Caco-2 (cell line): ENCODE data around the gene GDF10. TPM values are rescaled to one million over a fixed set of nuclear protein-coding genes. Genes with fewer than 3 reads are reported as not detected.

Experiments used
- BruUV-seq: library from RNA; stranded (reverse); fragments of 400-500 nt; replicated peaks from 2 replicates; lab custom pipeline; 2021; lab: Mats Ljungman, UMichigan
- CTCF ChIA-PET: fragments of 300-600 bp; sonication (Branson Sonifier 250); formaldehyde crosslinking; loops from one replicate; lab custom pipeline; 2022; ENCODE audit warnings: antibody characterized with exemption; lab: Charles Lee
- POLR2A ChIA-PET: fragments of 300-600 bp; sonication (Branson Sonifier 250); formaldehyde crosslinking; loops from one replicate; lab custom pipeline; 2022; ENCODE audit warnings: antibody characterized with exemption; lab: Charles Lee
- DNase-seq, 2 experiments: peaks; one replicate each; pipeline versions ENCODE4 v3.0.0 to v3.0.0-alpha.2; 2020 to 2022
- H3K27me3 ChIP-seq: replicated peaks from 2 replicates; pipeline ENCODE4 v1.6.0; 2011; ENCODE audit warnings: low read length; ENCODE audit not compliant: control insufficient read depth, insufficient read depth
- H3K36me3 ChIP-seq: 2 replicates; pipeline ENCODE4 v1.5.1; 2011; ENCODE audit warnings: low read length; ENCODE audit not compliant: control insufficient read depth, insufficient read depth
- H3K4me1 ChIP-seq: fragments of 250-450 bp; sonication (Bioruptor Pico); 2 replicates; pipeline ENCODE4 v1.5.1; 2020; ENCODE audit warnings: mild to moderate bottlenecking
- H3K4me3 ChIP-seq: 2 replicates; pipeline ENCODE4 v1.5.1; 2011; ENCODE audit warnings: low read depth, mild to moderate bottlenecking, control low read depth, low read length
- H3K9me3 ChIP-seq: fragments of 250-450 bp; sonication (Bioruptor Pico); 2 replicates; pipeline ENCODE4 v1.5.1; 2020; ENCODE audit warnings: mild to moderate bottlenecking, moderate library complexity
- H3K27ac Mint-ChIP-seq: one replicate; pipeline ENCODE4 v1.8.0; 2022; ENCODE audit warnings: mixed read lengths; ENCODE audit not compliant: unreplicated experiment
- H3K27me3 Mint-ChIP-seq: one replicate; pipeline ENCODE4 v1.8.0; 2022; ENCODE audit warnings: mixed read lengths; ENCODE audit not compliant: insufficient read depth, unreplicated experiment
- H3K36me3 Mint-ChIP-seq: one replicate; pipeline ENCODE4 v1.8.0; 2022; ENCODE audit warnings: mild to moderate bottlenecking, mixed read lengths; ENCODE audit not compliant: insufficient read depth, unreplicated experiment
- H3K4me1 Mint-ChIP-seq: one replicate; pipeline ENCODE4 v1.8.0; 2022; ENCODE audit warnings: low read depth, mixed read lengths; ENCODE audit not compliant: unreplicated experiment
- H3K4me3 Mint-ChIP-seq: one replicate; pipeline ENCODE4 v1.8.0; 2022; ENCODE audit warnings: mild to moderate bottlenecking, moderate library complexity, mixed read lengths; ENCODE audit not compliant: unreplicated experiment
- H3K9me3 Mint-ChIP-seq: one replicate; pipeline ENCODE4 v1.8.0; 2022; ENCODE audit warnings: mixed read lengths; ENCODE audit not compliant: unreplicated experiment
- intact Hi-C: fragments of 100-400 bp; cut with micrococcal nuclease; formaldehyde crosslinking; loops from one replicate; pipeline ENCODE4 v1.10.0; 2022; ENCODE audit not compliant: unreplicated experiment
- total RNA-seq: library from RNA; stranded (reverse); gene quantifications from 2 replicates; pipeline ENCODE4 v1.2.3, GENCODE V29; 2022
- TF ChIP-seq, protein P1 (sequence below), 2 experiments: fragments of 200-600 bp in 1 of 2; IDR thresholded peaks; 1 replicate in 1 of 2; 2 replicates in 1 of 2; pipeline versions ENCODE4 v1.5.1 to v1.8.0; 2011 to 2022; ENCODE audit warnings: antibody characterized with exemption in 1 of 2, control low read depth in 1 of 2, inconsistent platforms in 1 of 2, low read depth in 1 of 2, low read length in 1 of 2, mild to moderate bottlenecking in 1 of 2, moderate library complexity in 1 of 2; ENCODE audit not compliant: insufficient read depth in 1 of 2, severe bottlenecking in 1 of 2, unreplicated experiment in 1 of 2

GDF10 gene
- total RNA-seq, 1 experiment from 2014 or later = not detected

DNA sequence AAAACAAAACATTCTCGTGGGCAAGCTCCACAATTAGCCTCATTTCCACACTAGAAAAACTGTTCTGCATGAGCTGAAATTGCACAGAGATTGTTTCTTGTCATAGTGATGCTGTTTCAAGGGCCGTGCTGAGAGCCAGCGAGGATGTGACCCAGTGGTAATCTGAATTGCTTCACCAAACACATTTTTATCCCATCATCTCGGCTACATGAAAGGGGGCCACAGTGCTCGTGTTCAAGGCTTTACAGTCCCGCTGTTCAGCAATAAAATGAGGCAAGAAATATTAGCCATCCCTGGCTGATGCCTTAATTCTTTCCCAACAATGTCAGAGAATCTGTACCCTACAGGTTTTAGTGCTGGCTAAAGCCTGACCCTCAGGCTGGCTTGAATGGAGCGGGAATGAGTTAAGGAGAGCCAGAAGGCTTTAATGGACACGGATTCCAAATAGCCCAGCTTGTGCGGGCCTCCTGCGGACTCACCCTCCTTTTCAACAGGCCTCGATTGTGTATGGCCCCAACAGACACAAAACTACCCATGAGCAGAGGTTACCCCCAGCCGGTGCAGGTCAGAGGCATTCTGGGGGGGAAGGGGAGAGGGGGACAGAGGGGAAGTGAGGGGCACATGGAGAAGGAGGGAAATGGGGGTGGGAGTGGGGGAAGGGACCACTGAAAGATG, 2.0 kb upstream of the GDF10 start:
- Mint-ChIP-seq H3K27ac (no peak overlapping the region), H3K4me1 (peaks cover 6% of the 10 kb centered on the region), H3K4me3 (no peak overlapping the region), H3K36me3 (no peaks in the 10 kb centered on the region), H3K27me3 (peaks cover 45% of the 10 kb centered on the region), H3K9me3 (no peaks in the 10 kb centered on the region)
- TF ChIP-seq, protein P1, sequence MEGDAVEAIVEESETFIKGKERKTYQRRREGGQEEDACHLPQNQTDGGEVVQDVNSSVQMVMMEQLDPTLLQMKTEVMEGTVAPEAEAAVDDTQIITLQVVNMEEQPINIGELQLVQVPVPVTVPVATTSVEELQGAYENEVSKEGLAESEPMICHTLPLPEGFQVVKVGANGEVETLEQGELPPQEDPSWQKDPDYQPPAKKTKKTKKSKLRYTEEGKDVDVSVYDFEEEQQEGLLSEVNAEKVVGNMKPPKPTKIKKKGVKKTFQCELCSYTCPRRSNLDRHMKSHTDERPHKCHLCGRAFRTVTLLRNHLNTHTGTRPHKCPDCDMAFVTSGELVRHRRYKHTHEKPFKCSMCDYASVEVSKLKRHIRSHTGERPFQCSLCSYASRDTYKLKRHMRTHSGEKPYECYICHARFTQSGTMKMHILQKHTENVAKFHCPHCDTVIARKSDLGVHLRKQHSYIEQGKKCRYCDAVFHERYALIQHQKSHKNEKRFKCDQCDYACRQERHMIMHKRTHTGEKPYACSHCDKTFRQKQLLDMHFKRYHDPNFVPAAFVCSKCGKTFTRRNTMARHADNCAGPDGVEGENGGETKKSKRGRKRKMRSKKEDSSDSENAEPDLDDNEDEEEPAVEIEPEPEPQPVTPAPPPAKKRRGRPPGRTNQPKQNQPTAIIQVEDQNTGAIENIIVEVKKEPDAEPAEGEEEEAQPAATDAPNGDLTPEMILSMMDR (IDR thresholded peaks at IDR 0.05; ENCODE audit: insufficient read depth in 1 of 2, low read depth in 1 of 2, low read length in 1 of 2, severe bottlenecking in 1 of 2, unreplicated experiment in 1 of 2) = no peak
- no TSS peak for BruUV-seq
- H3K4me1 ChIP-seq = peaks cover 12% of the 10 kb centered on the region; the same call in 1 of the 2 replicates
- H3K4me3 ChIP-seq = no peak overlapping the region
- DNase-seq = no peak
- intact Hi-C loops = no loop called here
- no peaks in the 10 kb centered on the region for H3K36me3 ChIP-seq
- H3K9me3 ChIP-seq = no peaks in the 10 kb centered on the region
- CTCF ChIA-PET = interaction anchor here (0.6 to 1.8 kb wide), 5 partner anchors 11 to 274 kb away, joined by 3 to 8 read pairs (median 6); no protein-coding TSS in a partner anchor
- POLR2A ChIA-PET = no interaction called here
- peaks cover 4% of the 10 kb centered on the region for H3K27me3 ChIP-seq

- intact Hi-C loops = no loop called here
- Mint-ChIP-seq H3K27me3 (peaks cover 45% of the 10 kb centered on the region), H3K9me3 (no peaks in the 10 kb centered on the region), H3K4me3 (no peak overlapping the region), H3K4me1 (peaks cover 6% of the 10 kb centered on the region), H3K27ac (no peak overlapping the region), H3K36me3 (no peaks in the 10 kb centered on the region)
- H3K27me3 ChIP-seq = peaks cover 2% of the 10 kb centered on the region
- TF ChIP-seq, protein P1 (IDR thresholded peaks at IDR 0.05; ENCODE audit: insufficient read depth in 1 of 2, low read depth in 1 of 2, low read length in 1 of 2, severe bottlenecking in 1 of 2, unreplicated experiment in 1 of 2) = no peak
- H3K9me3 ChIP-seq = no peaks in the 10 kb centered on the region
- ChIA-PET CTCF (interaction anchor here (1.8 kb wide), 1 partner anchor 13 kb away, joined by 8 read pairs; no protein-coding TSS in a partner anchor), POLR2A (no interaction called here)
- H3K36me3 ChIP-seq = no peaks in the 10 kb centered on the region
- no TSS peak for BruUV-seq
- no peak for DNase-seq
- H3K4me1 ChIP-seq = peaks cover 12% of the 10 kb centered on the region; the same call in 1 of the 2 replicates
- no peak overlapping the region for H3K4me3 ChIP-seq
These were observed 1.3 kb upstream of the GDF10 start for GRCh38 chr10:47298715-47299114.

DNA sequence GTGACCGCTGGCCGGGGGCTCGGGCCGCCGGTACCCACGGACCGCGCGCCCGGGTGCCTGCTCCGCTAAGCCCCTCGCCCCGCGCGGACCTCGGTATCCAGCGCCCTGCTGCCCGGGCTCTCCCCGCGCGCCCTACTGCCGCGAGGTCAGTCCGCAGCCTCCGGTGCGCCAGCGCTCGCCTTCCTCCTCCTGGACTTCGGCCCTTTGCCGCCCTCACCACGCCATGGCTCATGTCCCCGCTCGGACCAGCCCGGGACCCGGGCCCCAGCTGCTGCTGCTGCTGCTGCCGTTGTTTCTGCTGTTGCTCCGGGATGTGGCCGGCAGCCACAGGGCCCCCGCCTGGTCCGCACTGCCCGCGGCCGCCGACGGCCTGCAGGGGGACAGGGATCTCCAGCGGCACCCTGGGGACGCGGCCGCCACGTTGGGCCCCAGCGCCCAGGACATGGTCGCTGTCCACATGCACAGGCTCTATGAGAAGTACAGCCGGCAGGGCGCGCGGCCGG, 483 bp downstream of the GDF10 start:
- BruUV-seq = no TSS peak
- POLR2A ChIA-PET = no interaction called here
- H3K27me3 ChIP-seq = peaks cover 2% of the 10 kb centered on the region

More for the DNA sequence above, 483 bp downstream of the GDF10 start:
- Mint-ChIP-seq H3K9me3 (no peaks in the 10 kb centered on the region), H3K27ac (no peak overlapping the region), H3K27me3 (peaks cover 43% of the 10 kb centered on the region), H3K4me1 (peaks cover 6% of the 10 kb centered on the region), H3K4me3 (peak overlapping the region; percentile 60), H3K36me3 (no peaks in the 10 kb centered on the region)
- Histone ChIP-seq H3K9me3 (no peaks in the 10 kb centered on the region), H3K4me1 (peaks cover 12% of the 10 kb centered on the region; the same call in 1 of the 2 replicates), H3K4me3 (peak overlapping the region; percentile 24), H3K36me3 (no peaks in the 10 kb centered on the region)
- CTCF ChIA-PET = interaction anchor here (1.4 to 1.8 kb wide), 3 partner anchors 11 to 276 kb away, joined by 3 to 5 read pairs (median 3); no protein-coding TSS in a partner anchor
- intact Hi-C loops = no loop called here
- TF ChIP-seq, protein P1 (IDR thresholded peaks at IDR 0.05; ENCODE audit: insufficient read depth in 1 of 2, low read depth in 1 of 2, low read length in 1 of 2, severe bottlenecking in 1 of 2, unreplicated experiment in 1 of 2) = peak; percentile 17 to 29
- peak in 1 of 2 experiments; percentile 47 for DNase-seq
